IPS-18c (cell line): ENCODE results near the gene ARL14.
"Not testable (repeated sequence)": the region's sequence is repeated elsewhere in the genome, so short reads cannot be mapped to it uniquely, and the experiment has no call there.

Source experiments
- H3K4me3 ChIP-seq: 2 replicates; pipeline ENCODE4 v1.7.0; 2013; ENCODE audit warnings: low read depth, mild to moderate bottlenecking, low read length, moderate library complexity; ENCODE audit not compliant: insufficient read depth
- H3K9me3 ChIP-seq: one replicate; pipeline ENCODE4 v1.6.1; 2013; ENCODE audit warnings: mild to moderate bottlenecking, low read length, moderate library complexity; ENCODE audit not compliant: control insufficient read depth, insufficient read depth

Gene ARL14

GRCh38 chr3:160698599-160699195, 21.7 kb downstream of the ARL14 start:
- Histone ChIP-seq H3K4me3 (no peak overlapping the region), H3K9me3 (no peaks in the 10 kb centered on the region)

- Histone ChIP-seq H3K9me3 (no peaks in the 10 kb centered on the region), H3K4me3 (no peak overlapping the region)
Observed at GRCh38 chr3:160701490-160701889, 24.5 kb downstream of the ARL14 start.

DNA sequence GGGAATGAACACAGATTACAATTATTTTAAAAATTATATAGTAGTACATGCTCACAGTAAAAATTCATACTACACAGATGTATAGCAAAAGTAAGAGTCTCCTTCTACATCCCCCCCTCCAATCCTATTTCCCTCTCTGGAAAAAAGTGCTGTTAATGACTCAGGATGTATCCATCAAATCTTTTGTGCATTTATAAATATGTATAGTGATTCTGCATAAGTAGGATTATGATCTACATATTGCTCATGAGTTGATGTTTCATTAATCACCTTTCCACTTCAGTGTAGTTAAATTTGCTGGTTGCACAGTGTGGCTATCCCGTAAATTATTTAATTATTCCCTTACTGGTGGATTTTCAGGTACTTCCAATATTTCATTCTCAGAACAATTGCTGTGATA, 25.3 kb downstream of the ARL14 start:
- Histone ChIP-seq H3K4me3 (no peak overlapping the region), H3K9me3 (no peaks in the 10 kb centered on the region)

DNA sequence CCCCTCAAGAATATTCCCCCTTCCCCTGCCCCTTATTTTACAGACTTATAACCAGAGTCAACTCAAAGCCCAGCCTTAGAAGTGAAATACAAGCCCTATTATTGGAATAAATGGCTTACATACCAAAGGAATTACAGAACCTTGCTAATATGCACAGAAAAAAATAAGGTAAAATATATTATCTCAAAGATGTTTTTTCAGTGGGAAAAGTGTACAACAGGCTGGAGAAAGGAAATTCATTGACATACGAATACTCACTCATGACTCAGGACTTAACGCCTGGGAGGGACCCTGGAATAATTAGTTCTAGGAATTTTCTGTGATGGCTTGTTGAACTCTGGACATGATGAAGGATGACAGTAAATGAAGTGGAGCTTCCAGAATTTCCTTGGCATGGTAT, 27.0 kb downstream of the ARL14 start:
- Histone ChIP-seq H3K9me3 (no peaks in the 10 kb centered on the region), H3K4me3 (no peak overlapping the region)

DNA sequence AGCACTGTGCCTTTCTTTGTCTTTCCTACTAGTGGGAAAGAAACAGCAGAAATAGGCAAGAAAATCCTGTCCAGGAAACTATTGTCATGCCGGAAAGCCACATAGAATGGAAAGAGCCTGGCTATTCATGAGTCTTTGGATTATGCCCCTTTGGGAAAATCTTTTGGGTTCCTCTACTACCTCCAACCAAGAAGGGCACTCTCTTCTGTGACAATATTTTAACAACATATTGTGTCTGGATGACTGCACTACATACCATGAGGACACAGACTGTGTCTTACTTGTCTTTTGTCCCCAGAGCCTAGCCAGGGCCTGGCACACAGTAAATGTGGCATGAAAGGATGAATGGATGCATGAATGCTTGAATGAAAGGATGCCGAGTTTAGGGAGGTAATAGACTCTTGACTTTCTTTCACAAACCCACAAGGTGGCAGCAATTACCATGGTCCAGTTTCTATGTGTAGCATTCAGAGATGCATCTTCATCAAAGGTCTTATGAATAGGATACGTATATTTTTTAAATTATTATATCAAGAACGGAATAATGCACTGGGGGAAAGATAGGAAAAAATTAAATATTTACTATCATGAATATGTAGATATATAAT, 30.3 kb downstream of the ARL14 start:
- Histone ChIP-seq H3K9me3 (no peaks in the 10 kb centered on the region), H3K4me3 (no peak overlapping the region)

DNA sequence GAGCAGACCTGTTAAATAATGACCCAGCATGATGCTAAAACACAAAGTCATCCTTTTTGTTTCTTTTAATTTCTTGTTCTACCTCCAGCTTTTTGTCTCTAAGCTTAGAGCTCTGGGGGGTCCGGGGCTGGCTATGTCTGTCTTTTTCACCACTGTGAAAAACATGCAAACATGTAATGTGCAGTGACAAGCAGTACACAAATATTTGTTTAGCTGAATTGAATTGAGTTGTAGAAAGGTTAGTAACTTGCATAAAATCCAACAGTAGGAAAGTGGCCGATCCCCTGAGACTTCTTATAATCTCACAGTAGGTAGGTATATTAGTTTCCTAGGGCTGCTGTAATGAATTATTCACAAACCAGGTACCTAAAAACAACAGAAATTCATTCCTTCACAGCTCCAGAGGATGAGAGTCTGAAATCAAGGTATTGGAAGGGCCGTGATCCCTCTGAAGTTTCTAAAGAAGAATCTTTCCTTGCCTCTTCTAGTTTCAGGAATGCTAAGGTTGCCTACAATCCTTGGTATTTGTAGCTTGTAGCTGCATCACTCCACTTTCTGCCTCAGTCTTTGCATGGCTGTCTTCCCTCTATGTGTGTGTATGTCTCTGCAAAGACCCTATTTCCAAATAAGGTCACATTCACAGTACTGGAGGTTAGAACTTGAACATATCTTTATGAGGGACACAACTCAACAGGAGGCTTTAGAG, 32.7 kb downstream of the ARL14 start:
- Histone ChIP-seq H3K4me3 (no peak overlapping the region), H3K9me3 (no peaks in the 10 kb centered on the region)

GRCh38 chr3:160713144-160713543, 36.2 kb downstream of the ARL14 start:
- not testable (repeated sequence) for H3K9me3 ChIP-seq, H3K4me3 ChIP-seq

DNA sequence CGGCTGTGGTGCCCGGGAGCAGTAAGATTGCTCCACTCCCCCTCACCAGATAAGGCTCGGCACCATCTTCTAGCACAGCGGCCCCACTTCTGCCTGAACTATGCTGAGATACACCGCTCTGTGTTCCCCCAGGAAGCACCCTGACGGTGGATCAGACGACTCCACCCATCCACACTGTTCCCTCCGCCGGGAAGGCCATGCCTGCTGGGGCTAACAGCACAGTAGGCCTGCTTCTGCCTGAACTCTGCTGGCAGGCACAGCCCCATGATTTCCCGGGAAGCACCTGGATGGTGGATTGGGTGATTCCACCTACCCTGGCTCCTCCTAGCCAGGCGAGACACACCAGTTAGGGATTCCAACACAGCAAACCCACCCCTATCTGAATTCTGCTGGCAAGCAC, 42.8 kb downstream of the ARL14 start:
- Histone ChIP-seq H3K4me3 (no peak overlapping the region), H3K9me3 (peaks cover 2% of the 10 kb centered on the region)

DNA sequence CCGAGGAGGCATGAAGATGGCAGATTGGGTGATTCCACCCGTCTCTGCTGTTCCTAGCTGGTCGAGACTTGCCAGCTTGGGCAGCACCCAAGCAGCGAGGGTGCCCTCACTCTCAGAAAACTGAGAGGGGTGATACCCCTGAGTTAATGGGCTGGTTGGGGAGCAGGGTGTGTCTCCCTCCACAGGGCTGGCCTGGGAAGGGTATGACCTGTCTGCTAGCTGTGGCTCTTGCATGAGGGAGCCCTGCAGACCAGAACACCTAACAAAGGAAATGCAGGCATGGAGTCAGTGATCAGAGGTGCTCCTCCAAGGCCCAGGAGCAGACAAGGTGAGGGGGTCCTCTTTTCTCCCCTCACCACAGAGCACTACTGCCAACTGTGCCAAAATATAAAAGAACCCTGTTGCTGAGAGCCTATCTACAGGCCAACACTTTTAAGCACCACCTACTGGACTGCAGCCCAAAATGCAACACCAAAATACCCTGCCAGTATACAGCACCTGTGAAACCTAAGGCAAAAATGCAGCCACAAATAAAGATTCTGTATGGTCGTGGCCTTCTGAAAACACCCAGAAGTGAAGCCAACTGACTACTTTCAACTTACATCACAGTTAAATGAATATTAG, 43.3 kb downstream of the ARL14 start:
- no peak overlapping the region for H3K4me3 ChIP-seq
- peaks cover 2% of the 10 kb centered on the region for H3K9me3 ChIP-seq

DNA sequence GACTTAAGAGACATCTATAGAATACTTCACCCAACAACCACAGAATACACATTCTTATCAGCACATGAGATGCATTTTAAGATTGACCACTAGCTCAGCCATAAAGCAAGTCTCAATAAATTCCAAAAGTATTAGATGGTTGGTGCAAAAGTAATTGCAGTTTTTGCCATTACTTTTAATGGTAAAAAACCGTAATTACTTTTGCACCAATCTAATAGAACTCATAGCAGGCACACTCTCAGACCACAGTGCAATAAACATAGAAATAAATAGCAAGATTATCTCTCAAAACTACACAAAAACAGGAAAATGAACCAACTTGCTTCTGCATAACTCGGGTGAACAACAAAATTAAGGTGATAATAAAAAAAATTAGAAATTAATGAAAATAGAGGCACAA, 45.4 kb downstream of the ARL14 start:
- Histone ChIP-seq H3K9me3 (peaks cover 2% of the 10 kb centered on the region), H3K4me3 (no peak overlapping the region)

GRCh38 chr3:160725338-160725737, 48.4 kb downstream of the ARL14 start:
- Histone ChIP-seq H3K9me3 (no peaks in the 10 kb centered on the region), H3K4me3 (no peak overlapping the region)
